ENCODE data around the gene NECTIN1.

GRCh38 chr11:119669487-119669886, 59.5 kb downstream of the NECTIN1 start:
- TF ChIP-seq EZH2phosphoT487 (IDR thresholded peaks at IDR 0.05; ENCODE audit: insufficient read depth, low read depth): no peak
- TF ChIP-seq EZH2 (IDR thresholded peaks at IDR 0.05; ENCODE audit: insufficient read depth, poor library complexity, severe bottlenecking): no peak
